SK-N-SH (cell line): ENCODE data around the gene DUSP16. TPM values are rescaled to one million over a fixed set of nuclear protein-coding genes. Genes with fewer than 3 reads are reported as not detected.

Source experiments
- CTCF ChIA-PET: fragments of 300-600, 350-600 bp; formaldehyde crosslinking; extraction: SDS; loops from one replicate; lab custom pipeline; 2021; lab: Yijun Ruan, JAX
- POLR2A ChIA-PET: fragments of 350-600 bp; sonication (Branson Sonifier 250); formaldehyde crosslinking; extraction: SDS; loops from one replicate; lab custom pipeline; 2020; ENCODE audit warnings: antibody characterized with exemption, inconsistent platforms; lab: Yijun Ruan, JAX
- DNase-seq: peaks from one replicate; pipeline ENCODE4 v3.0.0; 2012
- H2AFZ ChIP-seq: fragments of 200-600 bp; sonication (generic); 2 replicates; pipeline ENCODE4 v1.8.1; 2016; ENCODE audit warnings: antibody characterized with exemption, mild to moderate bottlenecking, low read depth
- H3F3A ChIP-seq: fragments of 200-600 bp; sonication (generic); replicated peaks from 2 replicates; pipeline ENCODE3; 2016; ENCODE audit warnings: antibody characterized with exemption, mild to moderate bottlenecking; ENCODE audit not compliant: insufficient read depth
- H3K27ac ChIP-seq, 2 experiments: fragments of 200-500 bp in 1 of 2; fragments of 200-600 bp in 1 of 2; sonication (Bioruptor generic) in 1 of 2; sonication (generic), shearing (Covaris generic) in 1 of 2; 2 replicates each; pipeline versions ENCODE4 v1.5.1 to v1.6.1; 2014 to 2016; ENCODE audit warnings: low read depth in 2 of 2, inconsistent platforms in 1 of 2, low read length in 1 of 2, mild to moderate bottlenecking in 1 of 2, mixed read lengths in 1 of 2
- H3K27me3 ChIP-seq: fragments of 200-600 bp; sonication (generic), shearing (Covaris generic); 2 replicates; pipeline ENCODE4 v1.6.1; 2016; ENCODE audit warnings: mixed run types; ENCODE audit not compliant: insufficient read depth
- H3K36me3 ChIP-seq, 2 experiments: fragments of 200-500 bp in 1 of 2; fragments of 200-600 bp in 1 of 2; sonication (Bioruptor generic) in 1 of 2; sonication (generic) in 1 of 2; replicated peaks in 1 of 2; 2 replicates each; pipeline versions ENCODE3 to v1.5.1; 2014 to 2016; ENCODE audit warnings: low read length in 1 of 2, mild to moderate bottlenecking in 1 of 2; ENCODE audit not compliant: insufficient read depth in 2 of 2, control insufficient read depth in 1 of 2
- H3K4me1 ChIP-seq, 2 experiments: fragments of 200-500 bp in 1 of 2; fragments of 200-600 bp in 1 of 2; sonication (Bioruptor generic) in 1 of 2; sonication (generic), shearing (Covaris generic) in 1 of 2; 2 replicates each; pipeline versions ENCODE4 v1.5.1 to v1.6.1; 2014 to 2016; ENCODE audit warnings: low read depth in 1 of 2, low read length in 1 of 2, mixed run types in 1 of 2; ENCODE audit not compliant: insufficient read depth in 2 of 2, control insufficient read depth in 1 of 2
- H3K4me2 ChIP-seq: fragments of 200-600 bp; sonication (generic), shearing (Covaris generic); 2 replicates; pipeline ENCODE4 v1.6.1; 2017; ENCODE audit warnings: mixed run types
- H3K4me3 ChIP-seq, 2 experiments: fragments of 200-500 bp in 1 of 2; fragments of 200-600 bp in 1 of 2; sonication (Bioruptor generic) in 1 of 2; sonication (generic), shearing (Covaris generic) in 1 of 2; 2 replicates each; pipeline versions ENCODE4 v1.5.1 to v1.8.1; 2014 to 2016; ENCODE audit warnings: low read depth in 2 of 2, inconsistent platforms in 1 of 2, low read length in 1 of 2, mild to moderate bottlenecking in 1 of 2, mixed read lengths in 1 of 2, moderate library complexity in 1 of 2
- H3K79me2 ChIP-seq: fragments of 200-600 bp; sonication (generic); 2 replicates; pipeline ENCODE4 v1.8.1; 2017; ENCODE audit warnings: mild to moderate bottlenecking; ENCODE audit not compliant: insufficient read depth
- H3K9ac ChIP-seq: fragments of 200-600 bp; sonication (generic); 2 replicates; pipeline ENCODE4 v1.6.1; 2017; ENCODE audit warnings: mixed run types
- H3K9me2 ChIP-seq: fragments of 200-600 bp; sonication (generic); 2 replicates; pipeline ENCODE4 v1.6.1; 2017; ENCODE audit warnings: mixed run types
- H3K9me3 ChIP-seq: fragments of 200-600 bp; sonication (generic); 2 replicates; pipeline ENCODE4 v1.6.1; 2017; ENCODE audit warnings: mixed run types, mild to moderate bottlenecking, moderate library complexity
- H4K20me1 ChIP-seq: fragments of 200-600 bp; sonication (generic); 2 replicates; pipeline ENCODE4 v1.6.1; 2017; ENCODE audit warnings: mild to moderate bottlenecking, mixed run types; ENCODE audit not compliant: insufficient read depth
- CHD2 ChIP-seq: fragments of 150-350 bp; IDR thresholded peaks from 2 replicates; pipeline ENCODE4 v1.6.1; 2018; ENCODE audit warnings: low read length; ENCODE audit not compliant: partially characterized antibody
- EZH2phosphoT487 ChIP-seq: fragments of 200-600 bp; sonication (generic); IDR thresholded peaks from 2 replicates; pipeline ENCODE4 v1.6.1; 2017; ENCODE audit warnings: low read depth, mixed run types, mild to moderate bottlenecking, antibody characterized with exemption, moderate library complexity, borderline replicate concordance
- IRF3 ChIP-seq: fragments of 150-350 bp; IDR thresholded peaks from 2 replicates; pipeline ENCODE4 v1.6.1; 2016; ENCODE audit warnings: mild to moderate bottlenecking, low read depth, low read length
- RCOR1 ChIP-seq: fragments of 150-350 bp; IDR thresholded peaks from 2 replicates; pipeline ENCODE4 v1.6.1; 2017; ENCODE audit warnings: antibody characterized with exemption, low read length
- REST ChIP-seq: IDR thresholded peaks from 2 replicates; pipeline ENCODE4 v1.6.1; 2012; ENCODE audit warnings: mild to moderate bottlenecking, low read depth, low read length, moderate library complexity
- SMC3 ChIP-seq: IDR thresholded peaks from 2 replicates; pipeline ENCODE4 v1.6.1; 2012; ENCODE audit warnings: low read depth, low read length, improper control_type of control experiment
- TAF1 ChIP-seq: IDR thresholded peaks from 2 replicates; pipeline ENCODE4 v1.6.1; 2012; ENCODE audit warnings: low read depth, mild to moderate bottlenecking, low read length, moderate library complexity, borderline replicate concordance
- USF2 ChIP-seq: fragments of 150-350 bp; IDR thresholded peaks from 2 replicates; pipeline ENCODE4 v1.6.1; 2017; ENCODE audit warnings: antibody characterized with exemption, low read length, low read depth, borderline replicate concordance
- YY1 ChIP-seq: IDR thresholded peaks from 2 replicates; pipeline ENCODE4 v1.4.0; 2012; ENCODE audit warnings: low read depth, mild to moderate bottlenecking
- ZBTB33 ChIP-seq: IDR thresholded peaks from 2 replicates; pipeline ENCODE4 v1.4.0; 2012; ENCODE audit warnings: low read depth, borderline replicate concordance
- WGBS: methylation state at CpG from one replicate; pipeline ENCODE4 v1.1.6; 2017; ENCODE audit warnings: low lambda C conversion rate; 5-methylcytosine and 5-hydroxymethylcytosine counted together
- polyA plus RNA-seq, 3 experiments: library from polyadenylated mRNA; depleted of rRNA; stranded (reverse); fragments of >200 nt; gene quantifications; 2 replicates each; pipeline ENCODE4 v1.2.3, GENCODE V29; 2012

Gene DUSP16
- polyA plus RNA-seq, 1 of the 3 experiments (the other 2 are of a cell fraction) = 7.1 TPM

- TF ChIP-seq USF2 (no peak), TAF1 (no peak)
These were observed 96.5 kb downstream of the DUSP16 start (continued) for GRCh38 chr12:12466157-12466556.

GRCh38 chr12:12465522-12465921 is 97.1 kb downstream of the DUSP16 start:
- H3K9me2 ChIP-seq = no peaks in the 10 kb centered on the region
- H3K79me2 ChIP-seq = no peaks in the 10 kb centered on the region
- CTCF ChIA-PET = interaction anchor here (0.7 to 1.1 kb wide), 2 partner anchors 10 to 15 kb away, joined by 3 to 5 read pairs; no protein-coding TSS in a partner anchor
- peak; percentile 32 for DNase-seq
- no peaks in the 10 kb centered on the region for H3K9me3 ChIP-seq
- H3F3A ChIP-seq = no peaks in the 10 kb centered on the region
- H3K27me3 ChIP-seq = no peaks in the 10 kb centered on the region
- no peak overlapping the region for H2AFZ ChIP-seq
- no peaks in the 10 kb centered on the region for H4K20me1 ChIP-seq
- peaks cover 0 to 14% of the 10 kb centered on the region in 2 experiments; a peak in 1 of 4 replicates for H3K4me1 ChIP-seq
- POLR2A ChIA-PET = interaction anchor here (0.9 kb wide), 1 partner anchor 11 kb away, joined by 3 read pairs; no protein-coding TSS in a partner anchor
- H3K9ac ChIP-seq = no peak overlapping the region
- TF ChIP-seq CHD2 (no peak), RCOR1 (no peak), EZH2phosphoT487 (no peak), IRF3 (no peak), REST (no peak), YY1 (no peak), ZBTB33 (no peak), SMC3 (no peak)
- H3K4me3 ChIP-seq = no peak overlapping the region
- H3K36me3 ChIP-seq = peaks cover 0 to 2% of the 10 kb centered on the region in 2 experiments
- 94% methylated on average over 11 of the region's 20 CpGs for WGBS
- H3K4me2 ChIP-seq = no peak overlapping the region
- no peak overlapping the region; a peak in 1 of 4 replicates for H3K27ac ChIP-seq
